HG03135 (cell line): ENCODE measurements around the gene NR6A1.

Source experiments
- ATAC-seq: cut with Tn5 transposase; IDR thresholded peaks from one replicate; pipeline ENCODE4 v1.9.1; 2021; ENCODE audit warnings: mild to moderate bottlenecking, moderate library complexity; ENCODE audit not compliant: unreplicated experiment

The NR6A1 gene

GRCh38 chr9:124495126-124496074 lies 275.7 kb downstream of the NR6A1 start:
- no peak for ATAC-seq

GRCh38 chr9:124493794-124494479 lies 277.2 kb downstream of the NR6A1 start:
- ATAC-seq = no peak

GRCh38 chr9:124493218-124493617 lies 277.9 kb downstream of the NR6A1 start:
- ATAC-seq = no peak

GRCh38 chr9:124492818-124493217 lies 278.3 kb downstream of the NR6A1 start:
- no peak for ATAC-seq

- no peak for ATAC-seq
Measured at GRCh38 chr9:124491049-124491975, 279.8 kb downstream of the NR6A1 start.

GRCh38 chr9:124490004-124490403 lies 281.1 kb downstream of the NR6A1 start:
- ATAC-seq = no peak

- no peak for ATAC-seq
Measured at GRCh38 chr9:124489222-124489621, 281.9 kb downstream of the NR6A1 start.

- no peak for ATAC-seq
Measured at GRCh38 chr9:124488641-124489210, 282.4 kb downstream of the NR6A1 start.

GRCh38 chr9:124487260-124488182 lies 283.6 kb downstream of the NR6A1 start:
- ATAC-seq = no peak

GRCh38 chr9:124486778-124487259 lies 284.3 kb downstream of the NR6A1 start:
- no peak for ATAC-seq

GRCh38 chr9:124485936-124486335 lies 285.2 kb downstream of the NR6A1 start:
- no peak for ATAC-seq

- ATAC-seq = no peak
Measured at GRCh38 chr9:124485201-124485600, 285.9 kb downstream of the NR6A1 start.

- no peak for ATAC-seq
Measured at GRCh38 chr9:124483481-124483880, 287.6 kb downstream of the NR6A1 start.

GRCh38 chr9:124482431-124483031 lies 288.6 kb downstream of the NR6A1 start:
- no peak for ATAC-seq

- ATAC-seq = no peak
Measured at GRCh38 chr9:124481115-124481514, 290.0 kb downstream of the NR6A1 start.

- ATAC-seq = no peak
Measured at GRCh38 chr9:124480621-124480981, 290.5 kb downstream of the NR6A1 start.

GRCh38 chr9:124479947-124480620 lies 291.0 kb downstream of the NR6A1 start:
- ATAC-seq = no peak

- ATAC-seq = no peak
Measured at GRCh38 chr9:124479371-124479770, 291.7 kb downstream of the NR6A1 start.

GRCh38 chr9:124478354-124478753 lies 292.8 kb downstream of the NR6A1 start:
- no peak for ATAC-seq
